ENCODE results near the gene KIAA0930. TPM values are rescaled to one million over a fixed set of nuclear protein-coding genes. Genes with fewer than 3 reads are reported as not detected.

Gene KIAA0930
- total RNA-seq, 6 donors from 2014 or later: 31.2 to 103 (median 42.8) TPM

Small RNA genes within 50 kb of the gene (small RNA-seq; reads per million reads assigned to genes)
- 0.06 to 2.3 (median 0.90) reads per million in 4 donors for gene MIR1249

Other genes with a start within 250 kb of the KIAA0930 start
- under 1 TPM in 2 of 6 donors, not detected in 4; 0.06 to 0.24 TPM for gene PHF21B, start 230.9 kb downstream of the KIAA0930 start, total RNA-seq
- gene NUP50, start 77.0 kb downstream of the KIAA0930 start, total RNA-seq: 100 to 1,000 TPM in 1 of 6 donors, 10 to 100 TPM in 5; 57.9 to 115 (median 66.7) TPM
- under 1 TPM in 1 of 6 donors, not detected in 5; 0.44 TPM for gene UPK3A, start 44.1 kb upstream of the KIAA0930 start, total RNA-seq
- 100 to 1,000 TPM in 2 of 6 donors, 10 to 100 TPM in 3, 1 to 10 TPM in 1; 9.2 to 161 (median 27.6) TPM for gene FAM118A, start 69.0 kb upstream of the KIAA0930 start, total RNA-seq
- gene SMC1B, start 172.7 kb upstream of the KIAA0930 start, total RNA-seq: not detected
- 10 to 100 TPM in 1 of 6 donors, 1 to 10 TPM in 4, not detected in 1; 1.4 to 16.7 (median 3.5) TPM for gene RIBC2, start 172.8 kb upstream of the KIAA0930 start, total RNA-seq